Effector memory CD8-positive, alpha-beta T cell (primary cell): ENCODE measurements around the gene POMGNT1.
"Not testable (repeated sequence)": the region's sequence is repeated elsewhere in the genome, so short reads cannot be mapped to it uniquely, and the experiment has no call there.

ENCODE experiments used
- ATAC-seq: fragments of 150-1000 bp; cut with Tn5 transposase; replicated peaks from 2 replicates; pipeline ENCODE4 v1.10.0; 2021; ENCODE audit warnings: mild to moderate bottlenecking, moderate library complexity
- DNase-seq, 3 experiments: peaks; one replicate each; pipeline ENCODE4 v3.0.0; 2021
- H3K27ac Mint-ChIP-seq, 2 donors: one replicate each; pipeline ENCODE4 v1.8.0; 2022; ENCODE audit warnings: mild to moderate bottlenecking in 2 of 2, mixed read lengths in 2 of 2, moderate library complexity in 2 of 2
- H3K27me3 Mint-ChIP-seq, 2 donors: one replicate each; pipeline ENCODE4 v1.8.0; 2022; ENCODE audit warnings: mixed read lengths in 2 of 2
- H3K36me3 Mint-ChIP-seq: one replicate; pipeline ENCODE4 v1.8.0; 2022; ENCODE audit warnings: mild to moderate bottlenecking, moderate library complexity, mixed read lengths; ENCODE audit not compliant: insufficient read depth
- H3K4me1 Mint-ChIP-seq, 2 donors: one replicate each; pipeline ENCODE4 v1.8.0; 2022; ENCODE audit warnings: low read depth in 2 of 2, mixed read lengths in 2 of 2
- H3K4me3 Mint-ChIP-seq, 2 donors: one replicate each; pipeline ENCODE4 v1.8.0; 2022; ENCODE audit warnings: mild to moderate bottlenecking in 2 of 2, mixed read lengths in 2 of 2, moderate library complexity in 2 of 2
- H3K9me3 Mint-ChIP-seq, 2 donors: one replicate each; pipeline ENCODE4 v1.8.0; 2022; ENCODE audit warnings: mixed read lengths in 2 of 2

Gene POMGNT1

DNA sequence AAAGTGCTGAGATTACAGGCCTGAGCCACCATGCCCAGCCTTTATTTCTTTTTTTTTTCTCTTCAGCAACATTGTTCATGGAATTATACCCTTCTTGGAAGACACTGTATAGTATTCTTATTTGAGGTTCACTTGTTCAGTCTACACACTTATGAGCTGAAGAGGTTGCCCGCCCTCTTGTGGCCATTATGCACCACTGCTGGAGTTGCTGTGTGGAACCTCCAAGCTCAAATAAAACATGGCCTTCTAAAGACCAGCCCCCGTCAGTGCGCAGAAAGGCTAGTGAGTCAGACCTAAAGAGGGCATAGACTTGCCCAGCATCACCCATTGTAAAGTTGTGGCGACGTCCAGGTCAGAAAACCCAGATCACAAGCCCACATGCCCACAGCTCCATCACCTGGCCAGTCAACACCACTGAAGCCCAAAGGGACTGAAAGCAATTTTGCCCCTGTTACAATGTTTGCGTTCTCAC lies 25.3 kb upstream of the POMGNT1 start:
- DNase-seq (peak; percentile 41 to 47 (median 45)), ATAC-seq (peak; percentile 98)
- no peaks in the 10 kb centered on the region for H3K9me3 Mint-ChIP-seq
- peaks cover 0 to 6% of the 10 kb centered on the region in 2 donors for H3K4me1 Mint-ChIP-seq
- no peak overlapping the region for H3K27ac Mint-ChIP-seq
- no peaks in the 10 kb centered on the region for H3K27me3 Mint-ChIP-seq
- H3K36me3 Mint-ChIP-seq, result peaks cover 8% of the 10 kb centered on the region
- H3K4me3 Mint-ChIP-seq, result no peak overlapping the region

DNA sequence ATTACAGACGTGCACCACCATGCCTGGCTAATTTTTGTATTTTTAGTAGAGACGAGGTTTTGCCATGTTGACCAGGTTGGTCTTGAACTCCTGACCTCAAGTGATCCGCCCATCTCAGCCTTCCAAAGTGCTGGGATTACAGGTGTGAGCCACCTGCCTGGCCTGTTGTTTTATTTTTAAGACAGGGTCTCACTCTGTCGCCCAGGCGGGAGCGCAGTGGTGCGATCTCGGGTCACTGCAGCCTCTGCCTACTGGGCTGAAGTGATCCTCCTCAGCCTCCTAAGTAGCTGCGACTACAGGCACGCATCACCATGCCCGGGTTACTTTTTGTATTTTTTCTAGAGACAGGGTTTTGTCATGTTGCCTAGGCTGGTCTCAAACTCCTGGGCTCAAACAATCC lies 24.8 kb upstream of the POMGNT1 start:
- not testable (repeated sequence) for H3K27ac Mint-ChIP-seq, H3K4me1 Mint-ChIP-seq, H3K36me3 Mint-ChIP-seq, ATAC-seq, H3K9me3 Mint-ChIP-seq, H3K4me3 Mint-ChIP-seq, DNase-seq, H3K27me3 Mint-ChIP-seq

DNA sequence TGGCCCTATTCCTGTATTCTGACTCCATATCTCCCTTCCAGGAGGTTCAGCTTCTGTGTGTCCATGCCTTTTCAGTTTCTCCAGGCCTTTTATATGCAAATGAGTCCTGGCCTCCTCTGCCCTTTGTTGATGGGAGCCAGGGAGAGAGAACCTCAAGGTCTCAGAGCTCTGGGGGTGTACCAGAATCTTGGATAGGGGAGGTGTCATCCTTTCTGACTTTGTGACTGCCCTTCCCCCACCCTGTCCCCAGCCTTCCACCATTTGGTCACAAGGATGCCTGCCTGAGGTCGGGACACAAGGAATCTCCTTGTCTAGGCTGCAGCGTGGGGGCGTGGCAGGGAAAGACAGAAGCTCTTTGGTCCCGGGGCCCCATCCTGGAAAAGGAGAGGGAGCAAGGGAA lies 23.5 kb upstream of the POMGNT1 start:
- ATAC-seq (no peak), DNase-seq (no peak)
- peaks cover 0 to 6% of the 10 kb centered on the region in 2 donors for H3K4me1 Mint-ChIP-seq
- no peak overlapping the region for H3K27ac Mint-ChIP-seq
- peaks cover 0 to 10% of the 10 kb centered on the region in 2 donors for H3K27me3 Mint-ChIP-seq
- no peaks in the 10 kb centered on the region for H3K9me3 Mint-ChIP-seq
- H3K36me3 Mint-ChIP-seq, result peaks cover 8% of the 10 kb centered on the region
- H3K4me3 Mint-ChIP-seq, result no peak overlapping the region

DNA sequence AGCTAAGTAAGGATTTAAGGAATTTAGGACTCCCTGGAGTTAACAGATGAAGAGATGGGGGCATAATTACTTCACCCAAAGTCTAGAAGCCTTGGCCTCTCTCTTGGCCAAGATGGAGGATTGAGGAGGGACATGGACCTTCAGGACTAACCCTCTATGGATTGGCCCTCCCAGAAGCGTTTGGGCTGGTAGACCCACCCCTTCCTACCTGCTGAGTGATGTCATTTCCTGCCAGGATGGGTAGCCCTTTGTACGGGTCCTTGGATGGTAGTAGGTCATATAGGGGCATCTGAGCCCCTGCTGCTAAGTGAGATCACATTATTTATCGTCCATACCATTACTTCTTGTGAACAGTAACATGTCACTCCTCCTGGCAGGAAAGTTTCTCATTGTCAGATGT lies 22.6 kb upstream of the POMGNT1 start:
- Mint-ChIP-seq H3K27ac (peak overlapping the region in 1 of 2 donors; percentile 35), H3K27me3 (peaks cover 0 to 13% of the 10 kb centered on the region in 2 donors), H3K4me3 (no peak overlapping the region), H3K9me3 (no peaks in the 10 kb centered on the region), H3K4me1 (peaks cover 0 to 6% of the 10 kb centered on the region in 2 donors), H3K36me3 (peaks cover 8% of the 10 kb centered on the region)
- no peak for ATAC-seq
- no peak for DNase-seq

DNA sequence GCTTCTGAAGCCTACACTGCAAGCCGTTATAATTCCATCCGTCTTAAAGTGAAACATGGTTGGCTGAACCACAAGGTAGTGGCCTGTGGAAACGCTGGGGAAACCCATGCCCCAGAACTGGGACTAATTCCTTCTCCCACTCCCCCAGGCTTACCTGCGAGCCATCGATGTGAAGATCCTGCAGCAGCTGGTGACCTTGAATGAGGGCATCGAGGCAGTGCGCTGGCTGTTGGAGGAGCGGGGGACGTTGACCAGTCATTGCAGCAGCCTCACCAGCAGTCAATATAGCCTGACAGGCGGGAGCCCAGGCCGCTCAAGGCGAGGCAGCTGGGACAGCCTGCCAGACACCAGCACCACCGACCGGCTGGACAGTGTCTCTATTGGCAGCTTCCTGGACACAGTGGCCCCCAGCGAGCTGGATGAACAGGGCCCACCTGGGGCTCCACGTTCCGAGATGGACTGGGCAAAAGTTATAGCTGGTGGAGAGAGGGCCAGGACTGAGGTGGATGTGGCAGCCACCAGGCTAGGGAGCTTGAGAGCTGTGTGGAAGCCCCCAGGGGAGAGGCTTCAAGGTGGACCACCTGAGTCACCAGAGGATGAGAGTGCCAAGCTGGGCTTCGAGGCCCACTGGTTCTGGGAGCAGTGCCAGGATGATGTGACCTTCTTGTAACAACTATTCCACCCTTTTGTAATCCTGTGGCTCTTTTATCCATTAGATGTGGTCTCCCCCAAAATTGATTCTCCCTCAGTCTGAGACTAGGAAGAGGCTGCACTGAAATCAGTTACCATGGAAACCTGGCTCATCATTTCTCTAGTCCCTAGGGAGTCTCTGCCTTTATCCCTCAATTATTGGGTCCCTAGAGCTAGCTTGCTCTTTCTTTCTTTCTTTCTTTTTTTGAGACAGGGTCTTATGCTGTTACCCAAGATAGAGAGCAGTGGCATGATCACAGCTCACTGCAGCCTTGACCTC lies 21.6 kb upstream of the POMGNT1 start:
- peaks cover 0 to 13% of the 10 kb centered on the region in 2 donors for H3K27me3 Mint-ChIP-seq
- no peak for DNase-seq
- ATAC-seq, result no peak
- no peak overlapping the region for H3K4me3 Mint-ChIP-seq
- H3K36me3 Mint-ChIP-seq, result peaks cover 8% of the 10 kb centered on the region
- peaks cover 0 to 6% of the 10 kb centered on the region in 2 donors for H3K4me1 Mint-ChIP-seq
- no peak overlapping the region for H3K27ac Mint-ChIP-seq
- H3K9me3 Mint-ChIP-seq, result no peaks in the 10 kb centered on the region

DNA sequence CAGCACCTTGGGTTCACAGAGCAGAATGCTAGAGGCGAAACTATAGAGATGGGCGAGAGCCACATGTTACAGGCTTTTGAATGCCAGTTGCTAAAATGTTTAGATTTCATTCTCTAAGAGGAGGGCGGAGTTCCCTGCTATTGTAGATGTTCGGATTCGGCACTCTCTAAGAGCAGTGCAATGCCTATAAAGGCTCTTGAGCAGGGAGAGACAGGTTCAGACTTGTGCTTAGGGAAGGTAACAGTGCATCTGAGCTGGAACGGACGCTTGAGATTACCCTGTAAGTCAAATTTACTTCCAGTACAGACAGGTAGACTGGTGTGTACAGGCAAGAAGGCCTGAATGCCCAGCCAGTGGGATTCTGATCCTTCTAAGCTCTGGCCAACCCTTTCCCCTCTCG lies 20.2 kb upstream of the POMGNT1 start:
- ATAC-seq (no peak), DNase-seq (no peak)
- H3K9me3 Mint-ChIP-seq, result no peaks in the 10 kb centered on the region
- peaks cover 2% of the 10 kb centered on the region for H3K36me3 Mint-ChIP-seq
- H3K4me3 Mint-ChIP-seq, result no peak overlapping the region
- peak overlapping the region in 1 of 2 donors; percentile 27 for H3K27ac Mint-ChIP-seq
- peaks cover 0 to 13% of the 10 kb centered on the region in 2 donors for H3K27me3 Mint-ChIP-seq
- H3K4me1 Mint-ChIP-seq, result peaks cover 0 to 1% of the 10 kb centered on the region in 2 donors

DNA sequence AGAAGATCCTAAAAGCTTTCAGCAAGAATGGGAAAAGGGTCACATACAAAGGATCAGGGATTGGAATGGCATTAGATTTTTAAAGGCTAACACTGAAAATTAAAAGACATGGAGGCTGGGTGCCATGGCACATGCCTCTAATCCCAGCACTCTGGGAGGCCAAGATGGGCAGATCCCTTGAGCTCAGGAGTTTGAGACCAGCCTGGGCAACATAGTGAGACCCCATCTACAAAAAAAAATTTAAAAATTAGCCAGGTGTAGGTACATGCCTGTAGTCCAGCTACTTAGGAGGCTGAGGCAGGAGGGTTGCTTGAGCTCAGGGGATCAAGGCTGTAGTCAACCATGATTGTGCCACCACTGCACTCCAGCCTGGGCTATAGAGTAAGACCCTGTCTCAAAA lies 17.3 kb upstream of the POMGNT1 start:
- DNase-seq (no peak), ATAC-seq (no peak)
- Mint-ChIP-seq H3K27me3 (peaks cover 0 to 13% of the 10 kb centered on the region in 2 donors), H3K4me3 (no peak overlapping the region), H3K36me3 (no peaks in the 10 kb centered on the region), H3K9me3 (no peaks in the 10 kb centered on the region), H3K27ac (no peak overlapping the region), H3K4me1 (no peaks in the 10 kb centered on the region)

DNA sequence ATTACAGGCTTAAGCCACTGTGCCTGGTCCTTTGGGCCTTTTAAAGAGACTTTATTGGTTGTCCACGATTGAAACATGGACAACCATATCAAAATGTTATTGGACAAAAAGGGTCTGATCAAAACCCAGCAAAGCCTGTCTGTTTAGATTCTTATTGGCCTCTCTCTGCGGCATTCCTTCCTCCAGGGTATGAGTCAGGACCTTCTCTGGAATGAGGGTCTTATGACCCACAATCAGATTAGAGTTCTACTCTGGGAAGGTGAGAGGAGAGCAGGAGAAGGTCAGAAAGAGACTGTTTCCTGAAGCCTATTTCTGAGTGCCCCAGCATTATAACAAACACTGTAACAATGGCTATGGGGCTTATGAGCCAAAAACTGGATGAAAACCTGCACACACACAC lies 12.8 kb upstream of the POMGNT1 start:
- Mint-ChIP-seq H3K9me3 (no peaks in the 10 kb centered on the region), H3K36me3 (no peaks in the 10 kb centered on the region), H3K27me3 (no peaks in the 10 kb centered on the region), H3K4me3 (no peak overlapping the region), H3K27ac (no peak overlapping the region), H3K4me1 (no peaks in the 10 kb centered on the region)
- ATAC-seq, result no peak
- DNase-seq, result no peak

DNA sequence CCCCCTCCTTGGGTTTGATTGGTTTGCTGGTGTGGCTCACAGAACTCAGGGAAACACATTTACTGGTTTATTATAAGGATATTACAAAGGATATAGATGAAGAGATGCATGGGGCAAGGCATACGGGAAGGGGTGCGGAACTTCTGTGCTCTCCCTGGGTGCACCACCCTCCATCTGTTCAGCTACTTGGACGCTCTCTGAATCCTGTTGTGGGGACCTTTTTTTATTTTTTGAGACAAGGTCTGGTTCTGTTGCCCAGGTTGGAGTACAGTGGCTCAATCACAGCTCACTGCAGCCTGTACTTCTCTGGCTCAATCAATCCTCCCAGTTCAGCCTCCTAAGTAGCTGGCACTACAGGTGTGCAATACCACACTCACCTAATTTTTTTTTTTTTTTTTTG lies 12.3 kb upstream of the POMGNT1 start:
- DNase-seq, result no peak
- ATAC-seq, result no peak
- H3K9me3 Mint-ChIP-seq, result no peaks in the 10 kb centered on the region
- no peak overlapping the region for H3K4me3 Mint-ChIP-seq
- no peak overlapping the region for H3K27ac Mint-ChIP-seq
- H3K27me3 Mint-ChIP-seq, result no peaks in the 10 kb centered on the region
- H3K36me3 Mint-ChIP-seq, result no peaks in the 10 kb centered on the region
- no peaks in the 10 kb centered on the region for H3K4me1 Mint-ChIP-seq

DNA sequence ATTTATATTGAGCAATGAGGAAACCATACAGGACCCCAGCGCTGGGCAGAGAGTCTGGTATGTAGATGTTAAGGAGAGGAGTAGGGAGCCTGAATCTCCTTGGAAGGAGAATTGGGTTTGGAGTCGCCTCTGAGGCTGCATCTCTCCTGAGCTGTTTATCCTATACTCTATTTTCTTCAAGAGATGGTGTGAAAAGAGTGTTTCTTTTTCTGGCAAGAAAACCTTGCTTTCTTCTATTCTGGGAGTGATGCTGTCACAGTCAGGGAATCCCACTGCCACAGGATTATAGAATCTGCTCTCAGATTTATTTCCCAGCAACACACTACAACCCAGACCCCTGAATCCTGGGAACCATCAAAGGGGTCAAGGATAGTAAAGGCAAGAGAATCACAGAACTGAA lies 8.2 kb upstream of the POMGNT1 start:
- H3K9me3 Mint-ChIP-seq, result no peaks in the 10 kb centered on the region
- H3K4me3 Mint-ChIP-seq, result no peak overlapping the region
- ATAC-seq, result no peak
- peaks cover 0 to 7% of the 10 kb centered on the region in 2 donors for H3K27me3 Mint-ChIP-seq
- peak overlapping the region in 1 of 2 donors; percentile 44 for H3K27ac Mint-ChIP-seq
- DNase-seq, result no peak
- H3K36me3 Mint-ChIP-seq, result peaks cover 6% of the 10 kb centered on the region
- peaks cover 3 to 5% of the 10 kb centered on the region in 2 donors for H3K4me1 Mint-ChIP-seq

DNA sequence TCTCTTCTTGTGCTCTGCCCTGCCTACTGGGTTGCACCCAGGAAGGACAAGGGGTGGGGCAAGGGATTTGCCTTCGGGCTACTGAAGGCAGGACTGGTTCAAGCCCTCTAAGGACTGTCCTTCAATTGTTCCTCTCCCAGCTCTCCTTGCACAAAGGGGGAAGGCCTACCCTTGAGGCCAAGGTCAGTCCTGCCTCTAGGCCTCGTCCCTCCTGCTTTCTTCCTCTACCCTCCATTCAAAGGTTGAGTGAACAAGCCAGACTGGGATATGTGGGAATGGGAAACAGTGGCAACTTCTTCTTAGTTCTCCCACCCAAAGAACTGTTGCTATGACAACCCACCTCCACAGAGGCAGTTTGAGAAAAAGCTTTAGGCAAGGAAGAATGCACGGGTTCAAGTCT lies 7.6 kb upstream of the POMGNT1 start:
- H3K36me3 Mint-ChIP-seq, result peaks cover 6% of the 10 kb centered on the region
- no peak overlapping the region for H3K27ac Mint-ChIP-seq
- DNase-seq (no peak), ATAC-seq (no peak)
- no peaks in the 10 kb centered on the region for H3K9me3 Mint-ChIP-seq
- peaks cover 0 to 7% of the 10 kb centered on the region in 2 donors for H3K27me3 Mint-ChIP-seq
- no peak overlapping the region for H3K4me3 Mint-ChIP-seq
- peaks cover 3 to 5% of the 10 kb centered on the region in 2 donors for H3K4me1 Mint-ChIP-seq

DNA sequence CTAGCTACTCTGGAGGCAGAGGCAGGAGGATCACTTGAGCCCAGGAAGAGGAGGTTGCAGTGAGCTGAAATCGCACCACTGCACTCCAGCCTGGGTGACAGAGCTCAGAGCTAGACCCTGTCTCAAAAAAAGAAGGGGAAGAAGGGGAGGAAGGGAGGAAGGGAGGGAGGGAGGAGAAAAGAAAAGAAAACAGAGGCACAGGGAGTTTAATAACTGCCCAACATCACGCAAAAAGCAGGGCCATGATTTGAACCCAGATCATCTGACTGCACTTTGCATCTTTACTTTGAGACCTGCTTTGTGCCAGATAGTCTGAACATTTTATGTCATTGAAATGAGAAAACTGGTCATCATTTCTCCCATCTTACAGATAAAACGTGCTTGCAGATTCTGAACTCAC lies 6.9 kb upstream of the POMGNT1 start:
- ATAC-seq (no peak), DNase-seq (no peak)
- peaks cover 3 to 5% of the 10 kb centered on the region in 2 donors for H3K4me1 Mint-ChIP-seq
- H3K36me3 Mint-ChIP-seq, result peaks cover 6% of the 10 kb centered on the region
- H3K27me3 Mint-ChIP-seq, result peaks cover 0 to 7% of the 10 kb centered on the region in 2 donors
- H3K27ac Mint-ChIP-seq, result no peak overlapping the region
- H3K4me3 Mint-ChIP-seq, result no peak overlapping the region
- no peaks in the 10 kb centered on the region for H3K9me3 Mint-ChIP-seq

DNA sequence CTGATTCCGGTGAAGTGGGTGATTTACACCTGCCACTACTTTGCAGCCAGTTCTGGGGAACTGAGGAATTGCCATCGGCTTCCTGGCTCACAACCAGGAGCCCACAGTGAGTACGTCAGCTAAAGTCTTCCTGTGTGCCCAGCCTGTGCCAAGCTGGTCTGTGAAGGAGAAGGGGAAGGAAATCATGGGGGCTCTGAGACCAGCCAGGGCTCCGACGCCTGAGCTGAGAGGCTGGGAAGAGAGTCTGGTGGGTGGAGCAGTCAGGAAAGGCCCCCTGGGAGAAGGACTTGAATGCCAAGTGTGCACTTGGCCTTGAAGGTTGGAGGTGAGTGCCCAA lies 6.1 kb upstream of the POMGNT1 start:
- Mint-ChIP-seq H3K36me3 (peaks cover 6% of the 10 kb centered on the region), H3K27me3 (peaks cover 0 to 7% of the 10 kb centered on the region in 2 donors), H3K9me3 (no peaks in the 10 kb centered on the region), H3K4me3 (peak overlapping the region in 1 of 2 donors; percentile 29), H3K27ac (peak overlapping the region in 1 of 2 donors; percentile 22), H3K4me1 (peaks cover 3 to 5% of the 10 kb centered on the region in 2 donors)
- no peak for ATAC-seq
- no peak for DNase-seq
